Testis (tissue), 2 donors: ENCODE results near the gene TOLLIP.

Source experiments
- POLR2A ChIP-seq: fragments of 450-650 bp; IDR thresholded peaks from one replicate; pipeline ENCODE4 v1.6.1; 2017; ENCODE audit warnings: antibody characterized with exemption, mild to moderate bottlenecking, moderate library complexity
- TF ChIP-seq, protein P1 (sequence below), 3 experiments: fragments of 450-650 bp in 2 of 3; fragments of 200-600 bp in 1 of 3; sonication (generic) in 1 of 3; IDR thresholded peaks; one replicate each; pipeline ENCODE4 v1.5.1; 2016 to 2019; ENCODE audit warnings: antibody characterized with exemption in 3 of 3, mild to moderate bottlenecking in 2 of 3, moderate library complexity in 1 of 3

- TF ChIP-seq, protein P1, sequence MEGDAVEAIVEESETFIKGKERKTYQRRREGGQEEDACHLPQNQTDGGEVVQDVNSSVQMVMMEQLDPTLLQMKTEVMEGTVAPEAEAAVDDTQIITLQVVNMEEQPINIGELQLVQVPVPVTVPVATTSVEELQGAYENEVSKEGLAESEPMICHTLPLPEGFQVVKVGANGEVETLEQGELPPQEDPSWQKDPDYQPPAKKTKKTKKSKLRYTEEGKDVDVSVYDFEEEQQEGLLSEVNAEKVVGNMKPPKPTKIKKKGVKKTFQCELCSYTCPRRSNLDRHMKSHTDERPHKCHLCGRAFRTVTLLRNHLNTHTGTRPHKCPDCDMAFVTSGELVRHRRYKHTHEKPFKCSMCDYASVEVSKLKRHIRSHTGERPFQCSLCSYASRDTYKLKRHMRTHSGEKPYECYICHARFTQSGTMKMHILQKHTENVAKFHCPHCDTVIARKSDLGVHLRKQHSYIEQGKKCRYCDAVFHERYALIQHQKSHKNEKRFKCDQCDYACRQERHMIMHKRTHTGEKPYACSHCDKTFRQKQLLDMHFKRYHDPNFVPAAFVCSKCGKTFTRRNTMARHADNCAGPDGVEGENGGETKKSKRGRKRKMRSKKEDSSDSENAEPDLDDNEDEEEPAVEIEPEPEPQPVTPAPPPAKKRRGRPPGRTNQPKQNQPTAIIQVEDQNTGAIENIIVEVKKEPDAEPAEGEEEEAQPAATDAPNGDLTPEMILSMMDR (IDR thresholded peaks at IDR 0.05): no peak
- no peak for TF ChIP-seq POLR2A
Observed at GRCh38 chr11:1310772-1311468, 1.5 kb upstream of the TOLLIP start.
